ENCODE data around the gene LNP1. TPM values are rescaled to one million over a fixed set of nuclear protein-coding genes. Genes with fewer than 3 reads are reported as not detected.

LNP1 gene
- total and polyA plus RNA-seq, 2 donors (not counting 3 experiments of a cell fraction or from before 2014, with no cell fraction given): 0.80 TPM

DNA sequence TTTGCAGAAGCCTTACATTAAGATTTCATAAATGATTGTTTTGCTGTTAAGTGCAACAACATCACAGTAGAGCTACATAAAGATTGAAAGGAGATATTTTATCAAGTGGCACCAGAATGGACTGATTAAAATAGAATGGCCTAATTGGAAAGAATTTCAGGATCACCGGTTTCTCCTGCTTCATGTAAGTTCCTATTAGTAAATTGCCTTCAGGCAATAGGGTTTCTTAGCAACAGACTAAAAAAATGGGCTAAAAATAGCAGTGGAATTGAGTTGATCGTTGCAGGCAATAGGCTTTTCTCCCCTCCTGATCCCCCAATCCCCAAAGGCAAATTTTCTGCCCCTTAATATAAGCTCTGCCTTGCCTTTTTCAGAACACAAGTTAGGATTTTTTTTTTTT is 917 bp downstream of the LNP1 start:
- no peaks in the 10 kb centered on the region for H3K9me3 ChIP-seq (replicated peaks; ENCODE audit: control insufficient read depth, insufficient read depth, low read length)
- H3K4me2 ChIP-seq (ENCODE audit: insufficient read depth, low read length): peak overlapping the region; percentile 88
- H2AFZ ChIP-seq (ENCODE audit: low read depth, low read length): peak overlapping the region; percentile 31
- no peaks in the 10 kb centered on the region for H3K9me1 ChIP-seq (replicated peaks; ENCODE audit: control insufficient read depth, extremely low read depth, insufficient read depth, low read length)
- peak overlapping the region; percentile 55 to 94 (median 76) for H3K4me3 ChIP-seq (replicated peaks in 1 of 3; ENCODE audit: insufficient read depth in 1 of 3, low read depth in 1 of 3, low read length in 3 of 3)
- no peak for FAIRE-seq
- dilution Hi-C loops (cut with MboI; ENCODE audit: extremely low pct_ligation_motif_present, low sequenced_read_pairs) (no loop called here), intact Hi-C loops (cut with micrococcal nuclease) (loop anchor here (5.0 kb wide), 2 partner anchors 360 to 1275 kb away; partner anchors contain the start of gene ZBTB11)
- H3K79me2 ChIP-seq (ENCODE audit: control insufficient read depth, insufficient read depth, low read length): peaks cover 32% of the 10 kb centered on the region
- TF ChIP-seq EZH2 (IDR thresholded peaks at IDR 0.05; ENCODE audit: borderline replicate concordance, low read depth, low read length, severe bottlenecking): no peak
- TF ChIP-seq FOS (IDR thresholded peaks at IDR 0.05; ENCODE audit: borderline replicate concordance, insufficient read depth, low read length): no peak
- no peak for TF ChIP-seq MYC (IDR thresholded peaks at IDR 0.05; ENCODE audit: low read depth, low read length)
- TF ChIP-seq POLR2AphosphoS5 (IDR thresholded peaks at IDR 0.05; ENCODE audit: insufficient read depth, low read depth, low read length): no peak
- ChIA-PET POLR2A (interaction anchor here (0.7 to 1.0 kb wide), 2 partner anchors 8 to 1518 kb away, joined by 3 to 4 read pairs; no protein-coding TSS in a partner anchor), CTCF (interaction anchor here (0.8 to 3.0 kb wide), 7 partner anchors 11 to 188 kb away, joined by 3 to 13 read pairs (median 4); no protein-coding TSS in a partner anchor)
- no peaks in the 10 kb centered on the region for H3K27me3 ChIP-seq (ENCODE audit: control insufficient read depth in 2 of 2, insufficient read depth in 2 of 2, low read length in 2 of 2)
- H4K20me1 ChIP-seq (replicated peaks; ENCODE audit: control insufficient read depth, extremely low read depth, insufficient read depth, low read length): no peaks in the 10 kb centered on the region
- no TSS peak for BruUV-seq (replicated peaks)
- no peaks in the 10 kb centered on the region for H3K36me3 ChIP-seq (ENCODE audit: control insufficient read depth in 2 of 2, extremely low read depth in 1 of 2, insufficient read depth in 2 of 2, low read length in 2 of 2)
- DNase-seq (ENCODE audit: low read depth, low spot score): peak; percentile 50
- no peak overlapping the region for H3K9ac ChIP-seq (replicated peaks; ENCODE audit: extremely low read depth, insufficient read depth, low read length)
- no peak overlapping the region for H3K27ac ChIP-seq (ENCODE audit: insufficient read depth, low read depth, low read length)
- H3K4me1 ChIP-seq (ENCODE audit: control insufficient read depth, extremely low read depth, insufficient read depth, low read length): peaks cover 23% of the 10 kb centered on the region

DNA sequence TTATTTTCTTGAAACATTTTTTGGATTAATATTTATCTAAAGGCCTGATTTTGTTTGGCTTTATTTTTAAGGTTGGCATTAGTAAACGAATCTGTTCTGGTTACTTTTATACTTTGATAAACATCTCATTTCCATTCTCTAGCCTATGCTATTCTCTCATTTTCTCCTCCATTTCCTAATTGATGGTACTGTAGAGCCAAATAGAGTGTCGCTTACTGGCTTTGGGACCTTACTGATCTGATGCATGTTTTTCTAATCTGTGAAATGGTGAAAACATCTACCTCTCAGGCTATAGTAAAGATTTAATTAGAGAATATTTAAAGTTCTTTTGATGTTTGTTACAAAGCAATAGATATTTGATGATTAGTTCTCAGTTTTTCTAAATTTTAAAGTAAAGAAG is 1.6 kb downstream of the LNP1 start:
- no peak for TF ChIP-seq MYC (IDR thresholded peaks at IDR 0.05; ENCODE audit: low read depth, low read length)
- no peak for TF ChIP-seq GATA2 (IDR thresholded peaks at IDR 0.05; ENCODE audit: insufficient read depth, insufficient read length, low read depth, low read length)
- no peak for TF ChIP-seq FOS (IDR thresholded peaks at IDR 0.05; ENCODE audit: borderline replicate concordance, insufficient read depth, low read length)
- no peak for TF ChIP-seq POLR2AphosphoS5 (IDR thresholded peaks at IDR 0.05; ENCODE audit: insufficient read depth, low read depth, low read length)
- TF ChIP-seq, protein P1, sequence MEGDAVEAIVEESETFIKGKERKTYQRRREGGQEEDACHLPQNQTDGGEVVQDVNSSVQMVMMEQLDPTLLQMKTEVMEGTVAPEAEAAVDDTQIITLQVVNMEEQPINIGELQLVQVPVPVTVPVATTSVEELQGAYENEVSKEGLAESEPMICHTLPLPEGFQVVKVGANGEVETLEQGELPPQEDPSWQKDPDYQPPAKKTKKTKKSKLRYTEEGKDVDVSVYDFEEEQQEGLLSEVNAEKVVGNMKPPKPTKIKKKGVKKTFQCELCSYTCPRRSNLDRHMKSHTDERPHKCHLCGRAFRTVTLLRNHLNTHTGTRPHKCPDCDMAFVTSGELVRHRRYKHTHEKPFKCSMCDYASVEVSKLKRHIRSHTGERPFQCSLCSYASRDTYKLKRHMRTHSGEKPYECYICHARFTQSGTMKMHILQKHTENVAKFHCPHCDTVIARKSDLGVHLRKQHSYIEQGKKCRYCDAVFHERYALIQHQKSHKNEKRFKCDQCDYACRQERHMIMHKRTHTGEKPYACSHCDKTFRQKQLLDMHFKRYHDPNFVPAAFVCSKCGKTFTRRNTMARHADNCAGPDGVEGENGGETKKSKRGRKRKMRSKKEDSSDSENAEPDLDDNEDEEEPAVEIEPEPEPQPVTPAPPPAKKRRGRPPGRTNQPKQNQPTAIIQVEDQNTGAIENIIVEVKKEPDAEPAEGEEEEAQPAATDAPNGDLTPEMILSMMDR (IDR thresholded peaks at IDR 0.05; ENCODE audit: extremely low read depth in 1 of 2, insufficient read depth in 1 of 2, low read depth in 1 of 2, low read length in 2 of 2): no peak
- no peak for TF ChIP-seq EZH2 (IDR thresholded peaks at IDR 0.05; ENCODE audit: borderline replicate concordance, low read depth, low read length, severe bottlenecking)
- TF ChIP-seq JUN (IDR thresholded peaks at IDR 0.05; ENCODE audit: borderline replicate concordance, insufficient read depth, insufficient read length, low read depth): no peak
- TF ChIP-seq POLR2A (IDR thresholded peaks at IDR 0.05; ENCODE audit: low read depth, low read length): no peak
- TF ChIP-seq, protein P2, sequence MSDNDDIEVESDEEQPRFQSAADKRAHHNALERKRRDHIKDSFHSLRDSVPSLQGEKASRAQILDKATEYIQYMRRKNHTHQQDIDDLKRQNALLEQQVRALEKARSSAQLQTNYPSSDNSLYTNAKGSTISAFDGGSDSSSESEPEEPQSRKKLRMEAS (IDR thresholded peaks at IDR 0.05; ENCODE audit: insufficient read depth, insufficient read length): no peak
- intact Hi-C loops (cut with micrococcal nuclease): loop anchor here (5.0 kb wide), 2 partner anchors 361 to 1274 kb away; partner anchors contain the start of gene ZBTB11
- Histone ChIP-seq H3K9me3 (replicated peaks; ENCODE audit: control insufficient read depth, insufficient read depth, low read length) (no peaks in the 10 kb centered on the region), H2AFZ (ENCODE audit: low read depth, low read length) (no peak overlapping the region), H3K4me3 (replicated peaks in 1 of 3; ENCODE audit: insufficient read depth in 1 of 3, low read depth in 1 of 3, low read length in 3 of 3) (no peak overlapping the region), H3K27me3 (ENCODE audit: control insufficient read depth in 2 of 2, insufficient read depth in 2 of 2, low read length in 2 of 2) (no peaks in the 10 kb centered on the region), H3K27ac (ENCODE audit: insufficient read depth, low read depth, low read length) (no peak overlapping the region), H3K9me1 (replicated peaks; ENCODE audit: control insufficient read depth, extremely low read depth, insufficient read depth, low read length) (no peaks in the 10 kb centered on the region), H3K36me3 (ENCODE audit: control insufficient read depth in 2 of 2, extremely low read depth in 1 of 2, insufficient read depth in 2 of 2, low read length in 2 of 2) (no peaks in the 10 kb centered on the region), H3K79me2 (ENCODE audit: control insufficient read depth, insufficient read depth, low read length) (peaks cover 29% of the 10 kb centered on the region), H3K4me1 (ENCODE audit: control insufficient read depth, extremely low read depth, insufficient read depth, low read length) (peaks cover 23% of the 10 kb centered on the region), H3K4me2 (ENCODE audit: insufficient read depth, low read length) (peak overlapping the region; percentile 88), H3K9ac (replicated peaks; ENCODE audit: extremely low read depth, insufficient read depth, low read length) (no peak overlapping the region), H4K20me1 (replicated peaks; ENCODE audit: control insufficient read depth, extremely low read depth, insufficient read depth, low read length) (no peaks in the 10 kb centered on the region)
- ChIA-PET POLR2A (no interaction called here), CTCF (interaction anchor here (3.0 kb wide), 1 partner anchor 59 kb away, joined by 13 read pairs; no protein-coding TSS in a partner anchor)
- no TSS peak for BruUV-seq (replicated peaks)
- no peak for FAIRE-seq
- dilution Hi-C loops (cut with MboI; ENCODE audit: extremely low pct_ligation_motif_present, low sequenced_read_pairs): no loop called here
- no peak for DNase-seq (ENCODE audit: low read depth, low spot score)

Data from endothelial cell of umbilical vein (primary cell).